ENCODE results near the gene SORCS1.

GRCh38 chr10:106661767-106662140 is 502.8 kb downstream of the SORCS1 start:
- no peak for TF ChIP-seq EZH2 (IDR thresholded peaks at IDR 0.05)
- TF ChIP-seq POLR2AphosphoS5 (IDR thresholded peaks at IDR 0.05; ENCODE audit: borderline replicate concordance, low read depth, low read length): no peak
- no peak for TF ChIP-seq FOXP2 (optimal IDR thresholded peaks at IDR 0.05; ENCODE audit: control extremely low read depth, extremely low read length, insufficient read depth)
